ENCODE measurements around the gene KPNA6. TPM values are rescaled to one million over a fixed set of nuclear protein-coding genes. Genes with fewer than 3 reads are reported as not detected.

KPNA6 gene
- total RNA-seq, 1 experiment from 2014 or later = 114 TPM

DNA sequence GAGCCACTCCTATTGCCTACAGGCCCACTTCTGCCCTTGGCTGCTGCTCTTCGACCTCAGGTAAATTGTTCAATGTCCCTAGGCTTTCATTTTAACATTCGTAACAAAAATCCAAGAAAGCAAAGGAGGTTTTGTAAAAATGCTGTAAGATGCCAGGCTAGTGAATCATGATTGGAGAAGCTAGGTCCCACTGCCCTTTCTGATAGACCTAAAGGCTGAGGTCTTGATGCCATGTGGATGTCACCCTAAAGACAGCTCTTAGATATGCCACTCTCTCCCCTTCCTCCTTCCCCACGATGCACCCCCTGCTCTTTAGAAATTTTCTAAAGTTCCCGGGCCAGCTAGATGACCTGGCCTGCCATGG is 45.0 kb upstream of the KPNA6 start:
- no peak overlapping the region for H3K4ac ChIP-seq (ENCODE audit: low read depth, low read length)
- H2BK15ac ChIP-seq (ENCODE audit: low read depth, low read length) = no peak overlapping the region
- H3K9ac ChIP-seq (ENCODE audit: extremely low read depth, insufficient read length, low read length) = no peak overlapping the region
- no peaks in the 10 kb centered on the region for H3K9me3 ChIP-seq (ENCODE audit: control insufficient read depth, low read depth, low read length)
- no peak overlapping the region for H2AFZ ChIP-seq (ENCODE audit: low read length)
- no peaks in the 10 kb centered on the region for H3K79me2 ChIP-seq (ENCODE audit: insufficient read depth, low read length)
- H3K4me1 ChIP-seq (ENCODE audit: insufficient read depth, low read length) = no peaks in the 10 kb centered on the region
- H2AK5ac ChIP-seq (ENCODE audit: insufficient read length, low read length) = no peak overlapping the region
- H3K4me2 ChIP-seq (ENCODE audit: insufficient read depth, insufficient read length, low read length) = no peak overlapping the region
- H4K5ac ChIP-seq (ENCODE audit: insufficient read length, low read depth, low read length) = no peak overlapping the region
- no peak overlapping the region for H3K27ac ChIP-seq (ENCODE audit: insufficient read length, low read depth, low read length)
- Mint-ChIP-seq H3K4me1 (peaks cover 43 to 56% of the 10 kb centered on the region in 2 experiments), H3K27me3 (ENCODE audit: low read depth) (peaks cover 6% of the 10 kb centered on the region), H3K36me3 (ENCODE audit: insufficient read depth in 1 of 3, low read depth in 3 of 3) (peaks cover 25 to 45% (median 41%) of the 10 kb centered on the region in 3 experiments), H3K27ac (peak overlapping the region; percentile 90 to 95 (median 93); a peak in 6 of 7 replicates), H3K9me3 (no peaks in the 10 kb centered on the region), H3K4me3 (no peak overlapping the region)
- no peaks in the 10 kb centered on the region for H3K27me3 ChIP-seq (ENCODE audit: insufficient read depth, low read length)
- no peak overlapping the region for H3K14ac ChIP-seq (ENCODE audit: insufficient read depth, low read length)
- no peak for DNase-seq
- no peaks in the 10 kb centered on the region for H4K20me1 ChIP-seq (ENCODE audit: control insufficient read depth, insufficient read depth, insufficient read length)
- WGBS (ENCODE audit: extremely low coverage, insufficient read length, low lambda C conversion rate) = no CpG with 5 or more reads among the region's 4 CpGs
- H2BK12ac ChIP-seq (ENCODE audit: insufficient read length, low read depth, low read length) = no peak overlapping the region
- H2BK120ac ChIP-seq (ENCODE audit: low read depth, low read length, poor library complexity, severe bottlenecking) = no peak overlapping the region
- H3K23me2 ChIP-seq (ENCODE audit: insufficient read length, low read depth, low read length, poor library complexity, severe bottlenecking) = no peaks in the 10 kb centered on the region
- H4K91ac ChIP-seq (ENCODE audit: insufficient read length, low read depth, low read length) = no peak overlapping the region
- H3K23ac ChIP-seq (ENCODE audit: insufficient read length, low read depth, low read length) = no peak overlapping the region
- H4K8ac ChIP-seq (replicated peaks; ENCODE audit: insufficient read length, low read depth, low read length) = no peak overlapping the region
- H3K79me1 ChIP-seq (ENCODE audit: insufficient read depth, low read depth, low read length, poor library complexity, severe bottlenecking) = no peaks in the 10 kb centered on the region
- H3K18ac ChIP-seq (ENCODE audit: insufficient read length, low read depth, low read length) = no peak overlapping the region
- no peak overlapping the region for H2BK5ac ChIP-seq (ENCODE audit: insufficient read length, low read length)
- TF ChIP-seq, protein P1, sequence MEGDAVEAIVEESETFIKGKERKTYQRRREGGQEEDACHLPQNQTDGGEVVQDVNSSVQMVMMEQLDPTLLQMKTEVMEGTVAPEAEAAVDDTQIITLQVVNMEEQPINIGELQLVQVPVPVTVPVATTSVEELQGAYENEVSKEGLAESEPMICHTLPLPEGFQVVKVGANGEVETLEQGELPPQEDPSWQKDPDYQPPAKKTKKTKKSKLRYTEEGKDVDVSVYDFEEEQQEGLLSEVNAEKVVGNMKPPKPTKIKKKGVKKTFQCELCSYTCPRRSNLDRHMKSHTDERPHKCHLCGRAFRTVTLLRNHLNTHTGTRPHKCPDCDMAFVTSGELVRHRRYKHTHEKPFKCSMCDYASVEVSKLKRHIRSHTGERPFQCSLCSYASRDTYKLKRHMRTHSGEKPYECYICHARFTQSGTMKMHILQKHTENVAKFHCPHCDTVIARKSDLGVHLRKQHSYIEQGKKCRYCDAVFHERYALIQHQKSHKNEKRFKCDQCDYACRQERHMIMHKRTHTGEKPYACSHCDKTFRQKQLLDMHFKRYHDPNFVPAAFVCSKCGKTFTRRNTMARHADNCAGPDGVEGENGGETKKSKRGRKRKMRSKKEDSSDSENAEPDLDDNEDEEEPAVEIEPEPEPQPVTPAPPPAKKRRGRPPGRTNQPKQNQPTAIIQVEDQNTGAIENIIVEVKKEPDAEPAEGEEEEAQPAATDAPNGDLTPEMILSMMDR (conservative IDR thresholded peaks at IDR 0.05) = no peak
- H2BK20ac ChIP-seq (ENCODE audit: low read depth, low read length, poor library complexity, severe bottlenecking) = no peak overlapping the region
- H3T11ph ChIP-seq (ENCODE audit: low read length) = no peak overlapping the region
- H3K56ac ChIP-seq (ENCODE audit: insufficient read length, low read depth, low read length) = no peak overlapping the region

All from H9 (cell line).